ENCODE data around the gene BRD2.
A peak's percentile ranks its signal among the peaks of the same experiment; 100 is the strongest.

Gene BRD2

DNA sequence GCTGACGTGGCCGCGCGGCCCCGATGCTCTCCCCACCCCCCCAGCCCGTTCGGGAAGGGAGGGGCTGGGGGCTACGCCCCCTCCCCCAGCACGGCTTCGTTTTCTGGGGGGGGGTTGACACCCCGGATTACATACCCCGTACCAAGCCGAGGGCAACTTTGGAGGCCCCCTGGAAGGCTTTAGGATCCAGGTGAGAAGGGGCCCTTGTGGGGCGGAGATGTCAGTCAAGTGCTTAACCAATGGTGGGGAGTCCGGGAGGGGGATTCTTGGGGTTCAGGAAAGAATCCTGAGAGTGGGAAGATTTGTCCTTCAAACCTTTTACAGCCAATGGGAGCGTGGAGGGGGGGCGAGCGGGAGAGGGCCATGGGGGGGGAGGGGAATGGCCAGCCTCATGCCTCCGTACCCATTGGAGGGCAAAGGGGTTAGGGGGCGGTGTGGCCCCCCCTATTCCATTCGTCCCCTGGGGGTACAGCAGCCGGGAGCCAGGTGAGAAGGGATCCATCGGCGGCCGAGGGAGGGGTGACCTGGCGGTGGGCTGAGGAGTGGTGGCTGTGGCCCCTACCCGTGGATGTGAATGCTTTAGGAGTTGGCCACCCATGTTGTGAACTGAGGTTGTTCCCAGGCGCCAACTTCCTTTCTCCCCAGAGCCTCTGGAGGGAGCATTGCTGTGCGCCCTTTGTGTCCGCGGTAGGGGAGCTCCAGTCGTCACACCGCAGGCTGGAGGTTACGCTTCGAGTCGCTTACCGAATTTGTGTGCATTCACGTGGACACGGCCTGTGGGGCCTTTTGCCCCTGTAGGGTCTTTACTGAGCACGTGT, 682 bp downstream of the BRD2 start:
- no peak for FAIRE-seq
- TF ChIP-seq, protein P1, sequence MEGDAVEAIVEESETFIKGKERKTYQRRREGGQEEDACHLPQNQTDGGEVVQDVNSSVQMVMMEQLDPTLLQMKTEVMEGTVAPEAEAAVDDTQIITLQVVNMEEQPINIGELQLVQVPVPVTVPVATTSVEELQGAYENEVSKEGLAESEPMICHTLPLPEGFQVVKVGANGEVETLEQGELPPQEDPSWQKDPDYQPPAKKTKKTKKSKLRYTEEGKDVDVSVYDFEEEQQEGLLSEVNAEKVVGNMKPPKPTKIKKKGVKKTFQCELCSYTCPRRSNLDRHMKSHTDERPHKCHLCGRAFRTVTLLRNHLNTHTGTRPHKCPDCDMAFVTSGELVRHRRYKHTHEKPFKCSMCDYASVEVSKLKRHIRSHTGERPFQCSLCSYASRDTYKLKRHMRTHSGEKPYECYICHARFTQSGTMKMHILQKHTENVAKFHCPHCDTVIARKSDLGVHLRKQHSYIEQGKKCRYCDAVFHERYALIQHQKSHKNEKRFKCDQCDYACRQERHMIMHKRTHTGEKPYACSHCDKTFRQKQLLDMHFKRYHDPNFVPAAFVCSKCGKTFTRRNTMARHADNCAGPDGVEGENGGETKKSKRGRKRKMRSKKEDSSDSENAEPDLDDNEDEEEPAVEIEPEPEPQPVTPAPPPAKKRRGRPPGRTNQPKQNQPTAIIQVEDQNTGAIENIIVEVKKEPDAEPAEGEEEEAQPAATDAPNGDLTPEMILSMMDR (IDR thresholded peaks at IDR 0.05; ENCODE audit: insufficient read depth, missing control alignments), result no peak
- no peak for DNase-seq (ENCODE audit: insufficient read length, low spot score)

DNA sequence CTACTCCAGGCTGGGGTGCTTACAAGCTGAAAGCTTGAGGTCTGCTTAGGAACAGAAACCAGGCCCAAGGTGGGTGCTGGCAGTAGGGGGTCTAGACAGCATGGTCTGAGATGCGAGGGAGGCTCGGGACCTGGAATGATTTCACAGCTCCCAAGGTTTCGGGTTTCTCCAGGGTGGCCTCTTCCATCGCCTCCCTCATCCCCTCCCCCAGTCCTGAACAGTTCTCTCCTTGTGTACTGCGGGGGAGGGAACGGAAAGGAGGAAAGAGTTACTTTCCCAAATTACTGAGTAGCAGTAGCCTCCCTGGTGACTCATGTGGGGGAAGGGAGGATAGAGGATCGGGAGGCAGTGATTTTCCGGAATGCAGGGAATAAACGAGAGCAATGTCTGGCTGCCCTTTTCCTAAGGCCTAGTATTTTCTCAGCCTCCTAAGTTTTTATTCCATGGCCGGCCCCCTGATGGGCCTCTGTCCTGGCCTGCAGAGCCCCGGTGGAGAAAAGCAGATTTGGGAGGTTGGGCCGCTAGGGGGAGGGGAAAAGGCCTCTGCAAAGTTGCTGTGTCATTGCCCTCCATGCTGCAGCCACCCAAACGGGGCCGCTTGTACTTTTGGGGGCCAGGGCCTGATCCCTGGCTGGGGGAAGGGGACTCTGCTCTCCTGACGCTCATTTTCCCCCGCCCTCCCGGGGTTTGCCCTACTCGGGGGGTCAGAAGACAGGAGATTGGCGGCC, 1.5 kb downstream of the BRD2 start:
- TF ChIP-seq, protein P1 (IDR thresholded peaks at IDR 0.05; ENCODE audit: insufficient read depth, missing control alignments), result peak; percentile 8
- FAIRE-seq (no peak), DNase-seq (ENCODE audit: insufficient read length, low spot score) (no peak)

DNA sequence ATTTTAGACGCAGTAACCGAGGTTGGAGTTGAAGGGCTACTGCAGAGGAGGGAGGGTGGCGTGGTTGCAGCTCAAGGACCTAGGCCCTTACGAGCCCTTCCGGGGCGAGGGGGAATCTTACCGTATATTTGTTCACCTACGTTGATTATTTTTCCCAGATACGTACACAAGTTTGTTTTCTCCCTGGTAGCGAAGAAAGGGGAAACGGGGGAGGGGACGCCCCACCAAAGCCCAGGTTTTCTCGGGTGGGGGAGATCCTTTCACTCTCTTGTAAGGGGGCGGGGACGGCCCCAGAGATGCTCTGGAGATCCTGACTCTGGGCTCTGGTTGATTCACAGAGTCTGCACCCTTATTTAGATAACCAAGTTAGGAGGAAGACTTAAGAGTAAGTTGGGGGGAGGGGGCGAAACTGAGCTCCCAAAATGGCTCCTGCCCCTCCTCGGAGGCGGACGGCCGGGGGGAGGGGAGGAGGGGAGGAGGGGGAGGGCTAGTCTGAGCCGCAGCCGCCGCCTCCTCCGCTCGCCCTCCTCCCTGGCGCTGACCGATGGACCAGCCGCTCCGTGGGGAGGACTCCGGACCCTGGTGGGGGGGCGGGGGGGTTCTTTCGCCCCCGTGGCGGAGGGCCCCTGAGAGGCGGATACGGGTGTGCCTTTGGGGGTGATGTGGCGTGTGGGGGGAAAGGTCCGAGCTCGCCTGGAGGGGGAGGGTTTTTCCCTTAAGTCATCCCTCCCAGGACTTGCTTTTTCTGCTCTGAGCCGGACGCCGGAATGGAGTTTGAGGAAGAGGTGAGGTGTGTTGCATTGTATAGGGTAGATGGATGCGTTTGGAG, 2.2 kb downstream of the BRD2 start:
- TF ChIP-seq, protein P1 (IDR thresholded peaks at IDR 0.05; ENCODE audit: insufficient read depth, missing control alignments), result no peak
- DNase-seq (ENCODE audit: insufficient read length, low spot score) (no peak), FAIRE-seq (no peak)

DNA sequence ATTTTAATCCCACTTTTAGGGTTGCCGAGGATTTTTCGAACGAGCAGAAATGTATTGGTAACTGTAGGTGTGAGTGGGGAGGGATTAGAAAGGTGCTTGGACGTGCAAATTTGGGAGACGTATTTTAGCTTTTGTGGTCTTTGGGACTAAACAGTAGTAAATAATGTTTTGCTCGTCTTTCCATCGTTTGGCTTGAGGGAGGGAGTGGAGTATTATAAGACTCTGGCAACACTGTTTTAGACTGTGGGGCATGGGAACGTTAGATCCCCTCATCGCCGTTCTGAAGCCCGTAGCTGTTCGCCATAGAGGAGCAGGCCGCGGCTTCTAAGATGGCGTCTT, 2.8 kb downstream of the BRD2 start:
- TF ChIP-seq, protein P1 (IDR thresholded peaks at IDR 0.05; ENCODE audit: insufficient read depth, missing control alignments), result no peak

GRCh38 chr6:32971581-32972352, 3.4 kb downstream of the BRD2 start:
- FAIRE-seq (no peak), DNase-seq (ENCODE audit: insufficient read length, low spot score) (peak; percentile 67)
- TF ChIP-seq, protein P1 (IDR thresholded peaks at IDR 0.05; ENCODE audit: insufficient read depth, missing control alignments), result no peak

More for the DNA sequence above, 2.8 kb downstream of the BRD2 start:
- no peak for FAIRE-seq
- no peak for DNase-seq (ENCODE audit: insufficient read length, low spot score)

DNA sequence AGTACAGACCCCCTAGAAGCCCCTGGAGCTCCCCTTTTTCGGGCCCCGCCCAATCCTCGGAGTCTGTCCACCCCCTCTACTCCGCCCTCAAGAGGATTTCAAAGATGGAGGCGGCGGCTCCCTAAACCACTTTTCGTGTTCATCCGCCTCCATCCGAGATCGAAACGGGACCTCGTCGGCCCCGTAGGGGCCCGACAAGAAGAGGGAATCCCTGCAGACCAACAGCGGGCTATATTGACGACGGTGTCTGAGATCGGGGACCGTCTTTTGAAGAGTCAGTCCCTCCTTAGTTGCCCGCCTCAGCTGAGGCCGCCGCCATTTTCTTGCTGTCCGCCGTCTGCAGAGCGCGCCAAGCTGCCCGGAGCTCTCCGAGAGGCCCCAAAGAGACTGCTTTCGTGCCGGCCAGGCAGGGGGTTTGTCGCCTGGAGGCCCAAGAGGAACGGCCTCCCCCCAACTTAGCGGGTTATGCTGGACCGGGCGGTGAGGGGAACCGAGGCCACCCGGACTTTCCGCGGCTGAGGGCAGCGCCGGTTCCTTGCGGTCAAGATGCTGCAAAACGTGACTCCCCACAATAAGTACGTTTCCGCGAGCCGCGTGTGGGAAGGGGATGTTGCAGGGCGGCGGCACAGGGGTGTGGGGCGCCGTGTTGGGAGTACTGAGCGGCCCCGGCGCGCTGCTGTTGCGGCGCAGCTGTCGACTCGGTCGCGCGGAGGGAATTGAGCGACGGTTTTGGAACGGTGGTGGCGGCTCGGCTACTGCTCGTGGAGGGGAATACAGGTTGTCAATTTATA, 4.2 kb downstream of the BRD2 start:
- DNase-seq (ENCODE audit: insufficient read length, low spot score) (no peak), FAIRE-seq (no peak)

More for the DNA sequence above, 4.2 kb downstream of the BRD2 start:
- TF ChIP-seq, protein P1 (IDR thresholded peaks at IDR 0.05; ENCODE audit: insufficient read depth, missing control alignments), result no peak

Data from D721Med (cell line).